GM18508 (cell line): ENCODE results near the gene CLSTN3.

Experiments used
- ATAC-seq: cut with Tn5 transposase; IDR thresholded peaks from one replicate; pipeline ENCODE4 v1.9.1; 2021; ENCODE audit warnings: moderate number of reproducible peaks; ENCODE audit not compliant: insufficient read depth, unreplicated experiment

The CLSTN3 gene

DNA sequence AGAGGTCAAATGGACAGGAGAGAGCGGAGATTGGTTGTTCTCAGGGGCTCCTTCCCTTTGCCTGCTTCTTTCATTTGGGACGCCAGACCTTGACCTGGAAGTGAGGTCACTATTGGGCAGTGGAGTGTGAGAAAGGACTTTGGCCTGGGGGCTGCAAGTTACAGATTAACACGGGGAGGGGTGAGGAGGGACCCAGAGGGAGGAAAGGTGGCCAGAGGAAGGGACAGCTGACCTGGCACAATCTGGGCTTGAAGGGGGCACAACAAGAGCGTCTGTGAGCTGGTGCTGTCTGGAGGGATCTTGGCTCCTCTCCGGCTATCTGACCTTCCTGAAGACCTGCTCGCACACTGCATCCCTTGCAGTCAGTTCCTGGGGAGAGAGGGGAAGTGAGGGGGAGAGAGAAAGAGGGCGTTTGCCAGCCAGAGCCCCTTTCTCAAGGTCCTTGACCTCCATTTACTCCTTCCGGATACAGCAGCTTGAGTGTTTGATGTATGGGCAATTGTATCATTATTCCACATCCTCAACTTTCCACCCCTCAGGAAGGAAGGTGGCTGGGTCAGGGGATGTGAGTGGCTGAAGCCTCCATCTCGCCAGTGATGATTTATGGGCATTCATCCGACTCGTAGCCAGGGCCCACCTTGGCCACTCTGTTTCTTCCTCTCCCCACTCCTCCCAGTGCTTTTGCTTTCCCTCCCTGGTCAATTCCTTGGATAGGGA, 6.2 kb upstream of the CLSTN3 start:
- no peak for ATAC-seq

DNA sequence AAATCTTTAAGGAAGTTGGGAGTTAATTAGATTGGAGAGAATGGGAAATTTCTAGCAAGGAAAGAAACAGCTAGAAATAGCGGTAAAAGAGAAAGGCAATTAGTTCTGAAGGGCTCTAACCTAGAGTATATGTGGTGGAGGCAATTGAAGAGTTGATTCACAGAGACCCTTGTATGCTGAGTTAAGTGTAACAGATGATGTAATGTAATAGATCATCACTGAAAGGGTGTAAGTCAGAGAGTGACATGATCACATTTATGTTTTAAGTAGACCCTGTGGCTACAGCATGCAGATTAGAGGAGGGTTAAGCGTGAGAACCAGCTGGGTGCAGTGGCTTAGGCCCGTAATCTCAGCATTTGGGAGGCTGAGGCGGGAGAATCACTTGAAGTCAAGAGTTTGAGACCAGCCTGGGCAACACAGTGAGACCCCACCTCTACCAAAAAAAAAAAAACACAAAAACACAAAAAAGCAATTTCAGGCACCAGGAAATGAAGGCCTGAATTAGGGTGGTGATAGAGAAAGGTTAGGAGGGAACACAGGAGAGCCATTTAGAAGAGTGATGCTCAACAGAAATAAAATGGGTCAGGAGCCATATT, 4.4 kb upstream of the CLSTN3 start:
- no peak for ATAC-seq

DNA sequence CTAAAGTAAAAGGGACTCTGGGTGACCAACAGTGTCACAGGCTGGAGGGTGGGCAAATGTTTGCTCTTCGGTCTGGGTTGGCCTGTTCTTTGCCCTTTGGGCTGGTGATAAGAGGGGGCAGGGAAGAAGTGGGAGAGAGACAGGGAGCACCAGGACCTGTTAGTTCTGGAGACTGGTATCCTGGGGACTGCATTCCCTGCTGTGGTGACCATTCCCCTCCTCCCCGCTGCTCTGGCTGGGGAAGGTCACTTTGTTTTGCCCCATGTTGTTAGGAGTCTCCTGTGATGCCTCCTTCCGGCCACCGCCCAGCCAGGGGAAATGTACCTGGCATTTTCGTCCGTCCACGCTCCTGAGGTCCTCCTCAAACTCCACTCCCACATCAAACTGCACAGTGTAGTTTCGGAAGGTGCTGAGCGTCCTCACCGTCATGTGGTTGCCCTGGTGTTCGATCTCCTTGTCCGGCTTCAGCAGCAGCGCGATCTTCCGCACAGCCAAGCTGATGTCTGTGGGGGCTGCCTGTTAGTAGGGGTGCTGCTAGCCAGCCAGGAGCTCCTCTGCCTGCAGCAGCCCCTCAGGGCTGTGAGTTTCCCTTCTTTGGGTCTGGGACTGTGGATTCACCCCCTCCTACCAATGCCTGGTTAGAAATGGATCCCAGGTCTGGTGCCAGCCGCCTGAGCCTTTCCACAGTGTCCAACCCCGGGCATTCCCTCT, 2.1 kb upstream of the CLSTN3 start:
- no peak for ATAC-seq

DNA sequence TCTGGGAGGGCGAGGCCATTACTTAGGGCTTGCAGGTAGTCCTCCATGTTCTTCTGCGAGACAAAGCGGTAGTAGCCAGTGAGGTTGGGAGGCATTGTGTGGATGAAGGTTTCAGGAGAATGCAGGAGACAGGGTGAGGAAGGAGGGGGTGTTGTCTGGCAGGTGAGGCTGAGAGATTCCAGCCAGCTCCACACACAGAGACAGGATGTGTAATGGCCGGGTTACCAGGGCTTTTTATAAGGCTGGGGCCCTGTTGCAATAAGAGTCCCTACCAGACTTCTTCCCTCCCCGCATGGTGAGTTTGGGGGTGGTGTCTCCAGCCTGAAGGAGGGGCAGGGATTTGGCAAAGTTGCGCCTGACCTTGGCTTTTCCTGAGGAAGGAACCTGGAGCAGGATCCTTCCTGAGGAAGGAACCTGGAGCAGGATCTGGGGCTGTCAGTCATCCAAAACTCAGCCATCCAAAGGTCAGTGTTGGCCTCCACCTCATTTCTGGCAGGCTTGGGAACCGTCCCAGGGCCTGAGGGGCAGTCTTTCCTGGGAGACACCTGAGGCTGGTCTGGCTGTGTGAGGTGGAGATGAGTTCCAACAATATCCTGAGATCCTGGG, 1.4 kb upstream of the CLSTN3 start, which contains the start of gene RBP5:
TSS of gene RBP5 (minus strand) at position 209 of the 606 bp plus-strand sequence. CDS start at position 95, 114 bp downstream.
- no peak for ATAC-seq

DNA sequence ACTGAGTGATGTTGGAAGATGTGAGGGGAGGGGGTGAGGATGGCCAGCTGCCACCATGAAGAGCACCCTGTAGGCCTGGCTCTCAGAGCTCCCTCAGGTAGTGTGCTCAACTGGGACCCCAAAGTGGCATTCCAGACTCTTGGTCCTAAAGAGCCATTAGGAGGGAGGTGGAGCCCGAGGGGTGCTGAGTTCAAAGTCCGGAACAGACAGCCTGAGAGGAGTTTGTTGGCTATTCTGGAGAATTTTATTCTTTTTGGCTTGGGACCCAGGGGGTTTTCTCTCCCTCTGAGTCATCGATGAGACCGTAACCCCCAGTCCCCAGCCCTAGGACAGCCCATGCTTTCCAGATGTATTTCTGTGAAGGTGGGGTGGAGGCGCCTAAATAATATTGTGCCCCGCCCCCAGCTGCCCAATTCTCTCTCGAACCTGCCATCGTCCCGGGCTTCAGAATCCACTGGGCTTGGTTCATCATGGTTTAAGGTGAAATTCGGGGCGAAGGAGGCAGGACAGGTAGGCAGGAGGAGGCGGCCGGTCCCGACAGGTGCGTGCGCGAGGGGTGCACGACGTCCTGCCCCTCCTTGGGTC, 792 bp upstream of the CLSTN3 start:
- ATAC-seq = no peak

DNA sequence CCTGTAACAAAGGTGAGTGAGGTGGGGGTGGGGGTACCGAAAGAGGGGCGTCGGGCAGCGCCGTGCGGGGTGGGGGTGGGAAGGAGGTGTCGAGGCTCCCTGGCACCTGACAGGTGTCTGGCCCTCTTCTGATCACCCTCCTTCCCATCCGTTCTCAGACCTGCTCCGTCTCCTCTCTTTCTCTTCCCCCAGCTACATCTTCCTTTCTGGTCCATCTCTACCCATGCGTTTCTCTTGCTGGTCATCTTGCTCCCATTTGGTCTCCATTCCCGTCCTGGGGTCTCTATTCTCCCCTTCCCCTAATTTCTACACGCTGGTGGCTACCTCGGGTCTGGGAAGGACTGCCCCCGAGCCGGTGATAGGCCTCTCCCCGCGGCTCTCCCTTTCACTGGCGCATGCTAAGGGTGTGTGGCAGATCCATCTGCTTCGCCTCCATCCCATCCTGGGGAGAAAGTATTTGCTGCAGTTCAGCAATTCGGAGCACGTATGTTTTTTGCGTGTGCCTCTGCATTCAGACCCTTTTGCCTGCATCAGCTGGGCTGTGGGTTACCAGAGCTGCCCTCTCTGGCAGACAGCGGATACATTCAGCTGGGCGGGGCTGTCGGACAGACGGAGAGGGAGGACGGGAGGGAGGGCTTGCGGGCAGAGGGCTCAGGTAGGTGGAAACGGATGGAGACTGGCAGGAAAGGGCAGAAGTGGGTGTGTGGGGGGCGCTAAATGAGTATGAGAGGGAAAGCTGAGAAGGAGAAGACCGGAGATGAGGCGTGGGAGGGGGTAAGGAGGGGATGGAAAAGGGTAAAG, 730 bp downstream of the CLSTN3 start:
- no peak for ATAC-seq

DNA sequence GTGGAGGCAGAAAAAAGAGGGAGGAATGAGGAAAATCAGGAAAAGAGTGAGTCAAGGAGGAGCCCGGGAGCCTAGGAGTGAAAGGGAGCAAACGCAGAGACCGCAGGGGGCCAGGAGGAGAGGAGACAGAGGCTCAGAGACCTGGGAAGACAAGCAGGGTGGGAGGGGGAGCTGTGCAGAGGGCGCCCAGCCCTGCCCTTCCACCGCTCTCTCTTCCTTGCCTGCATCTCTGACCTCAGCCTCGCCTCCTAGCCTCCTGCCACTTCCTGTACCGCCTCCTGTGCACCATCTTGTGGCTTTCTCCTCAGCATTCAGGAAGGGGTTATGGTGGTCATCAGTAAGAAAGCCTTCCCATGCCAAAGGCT, 1.3 kb downstream of the CLSTN3 start:
- no peak for ATAC-seq

DNA sequence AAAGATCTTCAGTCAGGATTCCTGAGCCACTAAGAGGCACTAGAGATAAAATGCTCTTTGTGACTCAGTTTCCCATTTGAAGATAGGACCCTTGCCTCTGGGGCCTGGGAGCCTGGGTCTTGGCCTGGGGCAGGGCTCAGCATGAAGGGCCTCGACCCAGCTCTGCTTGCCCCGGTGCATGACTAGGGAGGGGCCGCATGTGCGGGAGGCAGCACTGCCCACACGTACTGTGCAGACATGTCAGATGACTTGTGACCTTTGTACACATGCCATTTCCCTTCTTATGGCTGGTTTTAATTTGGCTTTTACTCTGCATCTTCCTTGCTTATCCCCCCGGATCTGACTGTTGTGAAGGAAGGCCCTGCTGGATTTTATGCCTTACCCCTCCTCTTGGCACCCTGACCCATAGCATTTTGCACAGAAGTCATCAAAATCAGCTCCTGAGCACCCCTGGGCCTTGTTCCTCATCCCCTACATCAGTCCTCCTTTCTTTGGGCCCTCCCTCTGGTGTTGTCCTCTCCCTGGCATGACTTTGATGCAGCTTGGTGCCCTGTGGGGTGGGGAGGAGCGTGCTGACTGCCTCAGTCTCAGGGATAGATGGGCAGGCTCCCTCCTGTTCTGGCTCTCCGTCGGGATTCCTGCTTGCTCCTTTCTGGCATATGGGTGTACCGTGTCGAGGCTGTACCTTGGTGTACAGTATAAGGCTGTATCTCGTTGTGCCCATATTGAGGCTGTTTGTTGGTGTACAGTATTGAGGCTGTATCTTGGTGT, 4.4 kb downstream of the CLSTN3 start:
- ATAC-seq = no peak

DNA sequence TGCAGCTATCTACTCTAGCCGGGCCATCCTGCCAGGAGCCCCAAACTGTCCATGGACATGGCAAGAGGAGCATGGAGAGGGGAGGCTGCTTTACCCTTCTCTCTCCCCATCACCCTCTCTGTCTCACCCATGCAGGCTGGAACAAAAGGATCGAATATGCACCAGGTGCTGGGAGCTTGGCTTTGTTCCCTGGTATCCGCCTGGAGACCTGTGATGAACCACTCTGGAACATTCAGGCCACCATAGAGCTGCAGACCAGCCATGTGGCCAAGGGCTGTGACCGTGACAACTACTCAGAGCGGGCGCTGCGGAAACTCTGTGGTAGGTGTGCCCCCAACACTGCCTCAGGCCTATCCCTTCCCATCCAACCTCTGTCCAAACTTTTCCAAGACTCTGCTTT, 5.9 kb downstream of the CLSTN3 start:
- no peak for ATAC-seq

DNA sequence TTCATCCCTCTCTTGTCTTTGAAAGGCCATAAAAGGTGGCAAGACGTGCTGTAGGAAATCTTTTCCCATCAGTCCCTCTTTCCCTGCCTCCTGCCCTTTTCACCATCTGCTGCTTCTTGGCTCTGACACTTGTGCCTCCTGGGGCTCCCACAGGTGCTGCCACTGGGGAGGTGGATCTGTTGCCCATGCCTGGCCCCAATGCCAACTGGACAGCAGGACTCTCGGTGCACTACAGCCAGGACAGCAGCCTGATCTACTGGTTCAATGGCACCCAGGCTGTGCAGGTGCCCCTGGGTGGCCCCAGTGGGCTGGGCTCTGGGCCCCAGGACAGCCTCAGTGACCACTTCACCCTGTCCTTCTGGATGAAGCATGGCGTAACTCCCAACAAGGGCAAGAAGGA, 6.5 kb downstream of the CLSTN3 start:
- no peak for ATAC-seq

DNA sequence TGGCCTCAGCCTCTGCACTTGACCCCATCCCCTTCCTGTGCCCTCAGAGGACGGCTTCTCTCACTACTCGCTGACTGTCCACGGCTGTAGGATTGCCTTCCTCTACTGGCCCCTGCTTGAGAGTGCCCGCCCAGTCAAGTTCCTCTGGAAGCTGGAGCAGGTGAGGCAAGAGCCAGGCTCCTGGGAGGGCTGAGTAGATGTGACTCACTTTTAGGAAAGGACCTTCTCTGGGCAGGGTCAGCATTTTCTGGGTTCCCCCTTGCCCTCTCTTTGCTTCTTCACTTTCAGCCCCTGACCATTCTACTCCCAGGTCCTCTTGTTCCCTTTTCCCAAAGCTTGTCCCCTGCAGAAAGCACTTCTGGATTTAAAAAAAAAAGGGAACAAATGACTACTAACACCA, 7.7 kb downstream of the CLSTN3 start:
- ATAC-seq = no peak

DNA sequence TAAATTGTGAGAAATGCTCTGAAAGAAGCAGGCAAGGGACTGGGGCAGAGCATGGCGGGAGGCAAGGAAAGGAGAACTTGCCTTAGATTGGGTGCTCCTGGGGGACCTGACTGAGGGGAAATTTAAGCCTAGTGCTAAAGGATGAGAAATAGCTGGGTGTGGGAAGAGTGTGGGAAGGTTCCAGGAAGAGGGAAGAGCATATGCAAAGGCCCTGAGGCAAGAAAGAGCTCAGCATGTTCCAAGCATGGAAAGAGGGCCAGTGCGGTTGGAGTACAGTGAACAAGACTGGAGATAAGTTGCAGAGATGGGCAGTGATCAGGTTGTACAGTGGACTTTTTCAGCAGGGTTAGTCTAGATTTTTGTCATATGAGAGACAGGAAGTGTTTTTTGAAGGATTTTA, 9.0 kb downstream of the CLSTN3 start:
- ATAC-seq = no peak

DNA sequence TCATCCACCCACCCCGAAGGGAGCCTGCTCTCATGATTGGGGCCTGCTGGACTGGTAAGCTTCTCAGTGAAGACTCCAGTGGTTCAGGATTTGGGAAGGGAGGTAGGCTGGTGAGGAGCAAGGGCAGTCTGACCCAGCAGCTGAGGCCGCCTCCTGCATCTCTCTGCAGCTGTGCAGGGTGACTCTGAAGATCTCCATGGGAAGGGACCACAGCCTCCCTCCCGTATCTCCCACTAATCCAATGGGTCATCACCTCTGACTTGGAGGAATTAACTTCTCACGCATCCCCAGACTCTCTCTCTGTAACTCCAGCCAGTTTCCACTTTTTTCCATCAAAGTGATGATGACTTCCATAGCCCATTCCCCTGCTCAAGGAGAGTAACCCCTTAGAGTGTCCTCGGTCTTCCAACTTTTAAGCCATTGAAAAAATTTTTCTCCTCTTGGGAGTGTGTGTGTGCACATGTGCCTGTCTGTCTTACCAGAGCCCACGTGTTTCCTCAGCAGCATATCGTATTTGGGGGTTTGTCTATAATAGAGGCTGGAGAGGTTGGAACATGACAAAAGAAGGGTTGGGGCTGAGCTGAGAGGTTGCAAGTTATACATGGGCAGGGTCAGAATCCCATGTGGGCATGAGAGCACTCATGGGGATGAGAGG, 11.3 kb downstream of the CLSTN3 start:
- no peak for ATAC-seq

DNA sequence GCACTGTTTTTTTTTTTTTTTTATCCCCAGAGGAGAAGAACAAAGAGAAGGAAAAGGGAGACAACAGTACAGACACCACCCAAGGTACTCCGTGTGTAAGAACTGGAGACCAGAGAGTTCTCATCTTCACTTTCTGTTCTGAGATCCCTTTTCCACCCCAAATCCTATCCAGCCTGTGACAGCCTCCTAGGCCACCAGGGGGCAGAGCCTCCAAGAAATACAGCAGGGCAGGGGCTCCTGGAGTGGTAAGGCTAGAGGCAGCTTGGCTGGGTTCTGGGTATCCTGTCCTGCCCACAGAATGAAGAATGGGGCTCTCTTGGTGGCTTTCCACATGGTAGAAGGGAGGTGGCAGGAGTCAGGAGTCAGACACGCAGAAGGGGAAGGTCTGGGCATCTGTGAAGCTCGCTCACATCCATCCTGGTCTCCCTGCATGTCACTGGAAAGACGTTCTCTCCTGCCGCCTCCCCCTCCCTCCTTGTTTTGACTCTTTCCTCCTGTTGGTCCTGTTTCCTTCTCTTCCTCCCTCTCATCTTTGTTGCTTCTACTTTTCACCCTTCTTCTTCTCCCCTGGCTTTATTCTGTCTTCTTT, 12.0 kb downstream of the CLSTN3 start:
- no peak for ATAC-seq

DNA sequence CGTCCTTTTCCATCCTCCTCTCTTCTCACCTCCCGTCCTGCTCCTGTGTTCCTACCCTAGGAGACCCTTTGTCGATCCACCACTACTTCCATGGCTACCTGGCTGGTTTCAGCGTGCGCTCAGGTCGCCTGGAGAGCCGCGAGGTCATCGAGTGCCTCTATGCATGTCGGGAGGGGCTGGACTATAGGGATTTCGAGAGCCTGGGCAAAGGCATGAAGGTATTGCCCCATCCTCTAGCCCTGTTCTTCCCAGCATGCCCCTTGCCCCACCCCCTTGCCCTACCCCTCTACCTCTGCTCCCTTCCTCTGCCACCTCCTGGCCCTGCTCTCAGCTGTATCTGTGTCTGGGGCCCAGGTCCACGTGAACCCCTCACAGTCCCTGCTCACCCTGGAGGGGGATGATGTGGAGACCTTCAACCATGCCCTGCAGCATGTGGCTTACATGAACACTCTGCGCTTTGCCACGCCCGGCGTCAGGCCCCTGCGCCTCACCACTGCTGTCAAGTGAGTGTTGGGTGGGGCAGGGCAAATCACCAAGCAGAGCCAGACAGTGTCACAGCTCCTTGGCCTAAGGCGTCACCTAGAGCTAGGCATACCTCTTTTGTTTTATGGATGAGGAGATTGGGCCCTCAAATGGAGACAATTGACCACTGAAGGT, 12.8 kb downstream of the CLSTN3 start:
- ATAC-seq = no peak

DNA sequence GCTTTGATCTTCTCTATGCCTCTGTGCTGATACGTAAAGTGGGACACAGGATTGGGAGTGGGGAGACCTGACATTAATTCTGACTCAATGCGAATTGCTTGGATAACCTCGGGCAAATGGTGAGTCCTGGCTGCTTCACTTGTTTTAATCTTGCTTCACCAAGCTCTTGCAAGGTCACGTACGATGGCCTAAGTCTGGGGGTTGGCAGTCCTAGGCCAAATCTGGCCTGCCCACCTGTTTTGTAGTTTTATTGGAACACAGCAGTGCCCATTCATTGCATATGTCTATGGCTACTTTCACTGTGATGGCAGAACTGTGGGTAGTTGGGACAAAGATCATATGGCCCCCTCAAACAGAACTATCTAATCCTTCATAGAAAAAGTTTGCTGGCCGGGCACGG, 13.4 kb downstream of the CLSTN3 start:
- no peak for ATAC-seq

DNA sequence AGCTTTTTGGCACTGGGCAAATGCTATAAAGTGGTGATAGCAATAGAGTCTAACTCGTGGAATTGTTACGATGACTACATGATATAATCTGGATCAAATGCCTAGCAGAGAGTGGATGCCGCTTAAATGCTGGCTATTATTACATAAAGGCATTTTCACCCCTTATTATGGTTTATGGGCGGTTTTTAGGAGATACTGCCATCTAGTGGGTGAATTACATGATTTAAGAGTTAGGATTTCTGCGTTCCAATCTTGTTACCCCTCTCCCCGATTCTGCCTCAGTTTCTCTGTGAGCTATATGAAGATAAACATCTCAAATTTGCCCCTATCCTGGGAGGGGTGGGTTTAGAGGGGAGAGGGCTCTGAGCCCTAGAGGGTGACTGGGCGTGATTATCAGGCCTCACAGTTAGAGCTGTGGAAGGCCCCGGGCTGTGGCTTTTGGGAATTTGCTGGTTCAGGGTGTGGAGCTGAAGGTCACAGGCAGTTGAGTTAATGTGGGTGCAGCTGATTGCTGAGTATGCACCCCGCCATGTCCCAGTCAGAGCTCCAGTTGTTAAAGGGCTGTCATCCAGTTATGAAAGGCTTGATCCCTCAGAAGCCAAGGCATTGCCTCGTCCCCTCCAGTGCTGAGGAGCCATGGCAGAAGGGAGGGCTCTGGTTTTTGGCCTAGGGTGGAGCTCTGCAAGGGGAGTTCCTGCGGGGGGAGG, 14.4 kb downstream of the CLSTN3 start:
- no peak for ATAC-seq
